Tibial artery (tissue), 4 donors: ENCODE data around the gene STRA6.

Source experiments
- DNase-seq, 2 donors: peaks; one replicate each; pipeline ENCODE4 v3.0.0-alpha.2; 2019
- H3K27ac ChIP-seq, 2 donors: fragments of 200-600 bp; sonication (generic) in 1 of 2; 1 replicate in 1 of 2; 2 replicates in 1 of 2; pipeline ENCODE4 v1.5.1; 2018 to 2019; ENCODE audit warnings: mild to moderate bottlenecking in 1 of 2
- H3K27me3 ChIP-seq, 2 donors: fragments of 200-600 bp; sonication (generic) in 1 of 2; one replicate each; pipeline versions ENCODE4 v1.5.1 to v1.6.0; 2016 to 2019
- H3K36me3 ChIP-seq, 3 donors: fragments of 200-600 bp; sonication (generic) in 2 of 3; one replicate each; pipeline ENCODE4 v1.5.1; 2016 to 2019; ENCODE audit warnings: mild to moderate bottlenecking in 2 of 3
- H3K4me1 ChIP-seq, 4 donors: fragments of 200-600 bp; sonication (generic) in 2 of 4; 1 replicate in 3 of 4; 2 replicates in 1 of 4; pipeline ENCODE4 v1.5.1; 2016 to 2019
- H3K4me3 ChIP-seq, 2 donors: fragments of 200-600 bp; sonication (generic) in 1 of 2; 1 replicate in 1 of 2; 2 replicates in 1 of 2; pipeline ENCODE4 v1.5.1; 2018 to 2019; ENCODE audit warnings: mild to moderate bottlenecking in 2 of 2
- H3K9me3 ChIP-seq, 3 donors: fragments of 200-600 bp; sonication (generic) in 1 of 3; one replicate each; pipeline ENCODE4 v1.5.1; 2016 to 2019
- intact Hi-C: fragments of 100-400 bp; cut with DNase I; formaldehyde crosslinking; loops from one replicate; pipeline ENCODE4 v1.15.0; 2023; ENCODE audit warnings: low total_unique reads
- TF ChIP-seq, protein P1 (sequence below), 2 experiments: fragments of 200-600 bp in 1 of 2; fragments of 450-650 bp in 1 of 2; IDR thresholded peaks; one replicate each; pipeline ENCODE4 v1.5.1; 2017 to 2019; ENCODE audit warnings: antibody characterized with exemption in 2 of 2, mild to moderate bottlenecking in 1 of 2, moderate library complexity in 1 of 2

The STRA6 gene

DNA sequence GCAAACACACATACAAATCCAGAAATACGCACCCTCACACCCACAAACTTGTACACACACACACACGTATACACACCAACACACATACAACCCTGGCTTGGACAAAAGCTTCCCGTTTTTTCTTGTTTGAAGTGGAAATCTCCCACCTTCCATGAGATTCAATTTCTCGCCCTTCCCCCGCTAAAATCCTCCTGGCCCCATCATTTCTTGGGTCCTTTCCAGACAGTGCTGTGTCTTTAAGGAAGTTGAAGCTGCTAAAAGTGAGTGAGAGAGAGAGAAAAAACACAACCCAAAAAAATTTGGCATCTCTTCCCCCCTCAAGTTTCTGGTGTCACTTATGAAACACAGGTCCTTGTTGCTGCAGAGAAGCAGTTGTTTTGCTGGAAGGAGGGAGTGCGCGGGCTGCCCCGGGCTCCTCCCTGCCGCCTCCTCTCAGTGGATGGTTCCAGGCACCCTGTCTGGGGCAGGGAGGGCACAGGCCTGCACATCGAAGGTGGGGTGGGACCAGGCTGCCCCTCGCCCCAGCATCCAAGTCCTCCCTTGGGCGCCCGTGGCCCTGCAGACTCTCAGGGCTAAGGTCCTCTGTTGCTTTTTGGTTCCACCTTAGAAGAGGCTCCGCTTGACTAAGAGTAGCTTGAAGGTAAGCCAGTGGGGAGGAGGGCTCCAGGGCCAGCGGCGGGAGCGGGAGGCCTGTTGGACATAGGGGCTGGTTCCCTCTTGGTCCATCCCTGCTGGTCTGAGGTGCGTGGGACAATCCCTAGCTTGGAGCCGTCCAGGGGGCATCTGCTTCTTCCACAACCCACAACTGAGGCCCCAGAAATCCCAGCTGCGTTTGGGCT lies 29.0 kb downstream of the STRA6 start, which contains the start of gene ISLR:
TSS of gene ISLR (plus strand) at position 331 of the 839 bp plus-strand sequence. CDS start 1,149 bp downstream, outside the sequence.
- H3K4me1 ChIP-seq, result peaks cover 3 to 79% (median 72%) of the 10 kb centered on the region in 4 donors
- DNase-seq, result peak; percentile 70 to 87
- intact Hi-C loops, result no loop called here
- no peaks in the 10 kb centered on the region for H3K27me3 ChIP-seq
- peaks cover 0 to 15% (median 7%) of the 10 kb centered on the region in 3 donors for H3K36me3 ChIP-seq
- TF ChIP-seq, protein P1, sequence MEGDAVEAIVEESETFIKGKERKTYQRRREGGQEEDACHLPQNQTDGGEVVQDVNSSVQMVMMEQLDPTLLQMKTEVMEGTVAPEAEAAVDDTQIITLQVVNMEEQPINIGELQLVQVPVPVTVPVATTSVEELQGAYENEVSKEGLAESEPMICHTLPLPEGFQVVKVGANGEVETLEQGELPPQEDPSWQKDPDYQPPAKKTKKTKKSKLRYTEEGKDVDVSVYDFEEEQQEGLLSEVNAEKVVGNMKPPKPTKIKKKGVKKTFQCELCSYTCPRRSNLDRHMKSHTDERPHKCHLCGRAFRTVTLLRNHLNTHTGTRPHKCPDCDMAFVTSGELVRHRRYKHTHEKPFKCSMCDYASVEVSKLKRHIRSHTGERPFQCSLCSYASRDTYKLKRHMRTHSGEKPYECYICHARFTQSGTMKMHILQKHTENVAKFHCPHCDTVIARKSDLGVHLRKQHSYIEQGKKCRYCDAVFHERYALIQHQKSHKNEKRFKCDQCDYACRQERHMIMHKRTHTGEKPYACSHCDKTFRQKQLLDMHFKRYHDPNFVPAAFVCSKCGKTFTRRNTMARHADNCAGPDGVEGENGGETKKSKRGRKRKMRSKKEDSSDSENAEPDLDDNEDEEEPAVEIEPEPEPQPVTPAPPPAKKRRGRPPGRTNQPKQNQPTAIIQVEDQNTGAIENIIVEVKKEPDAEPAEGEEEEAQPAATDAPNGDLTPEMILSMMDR (IDR thresholded peaks at IDR 0.05), result no peak
- H3K4me3 ChIP-seq, result peak within 1 kb of the TSS; percentile 47 to 56
- H3K9me3 ChIP-seq, result no peaks in the 10 kb centered on the region
- peak within 1 kb of the TSS; percentile 79 to 92 for H3K27ac ChIP-seq

DNA sequence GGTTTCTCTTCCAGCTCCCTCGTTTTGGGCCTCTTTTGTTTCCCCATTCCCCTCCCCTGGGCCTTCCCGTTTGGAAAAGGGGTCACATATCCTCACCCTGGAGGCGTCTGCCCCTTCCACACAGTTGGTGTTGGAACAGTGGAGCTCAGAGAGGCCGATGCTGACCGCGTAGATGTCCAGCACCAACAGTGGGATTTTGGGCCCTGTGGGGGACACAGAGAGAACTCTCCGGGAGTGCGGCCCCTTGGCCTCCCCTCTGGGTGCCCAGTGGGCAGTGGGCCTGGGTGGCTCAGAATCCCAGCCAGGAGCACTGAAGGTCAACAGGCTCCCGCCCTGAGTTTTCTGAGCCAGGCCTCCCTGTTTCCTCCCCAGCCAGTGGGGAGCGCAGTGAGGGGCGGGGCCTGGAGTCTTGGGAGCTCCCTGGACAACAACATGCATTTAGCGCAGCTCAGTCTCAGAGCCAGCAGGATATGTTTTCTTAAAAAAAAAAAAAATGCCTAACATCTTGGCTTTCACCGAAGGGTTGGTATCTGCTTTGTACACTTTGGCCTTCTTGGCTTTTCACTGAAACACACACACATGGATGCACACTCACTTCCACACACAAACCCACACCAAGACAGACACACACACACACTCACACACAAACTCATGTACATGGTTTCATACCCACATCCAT lies 29.7 kb downstream of the STRA6 start:
- peak overlapping the region; percentile 79 to 92 for H3K27ac ChIP-seq
- no peaks in the 10 kb centered on the region for H3K9me3 ChIP-seq
- DNase-seq, result peak; percentile 84 to 93
- H3K4me3 ChIP-seq, result peak overlapping the region; percentile 47 to 56
- TF ChIP-seq, protein P1 (IDR thresholded peaks at IDR 0.05), result no peak
- H3K4me1 ChIP-seq, result peaks cover 3 to 75% (median 69%) of the 10 kb centered on the region in 4 donors
- H3K27me3 ChIP-seq, result no peaks in the 10 kb centered on the region
- intact Hi-C loops, result no loop called here
- H3K36me3 ChIP-seq, result peaks cover 0 to 15% (median 7%) of the 10 kb centered on the region in 3 donors

DNA sequence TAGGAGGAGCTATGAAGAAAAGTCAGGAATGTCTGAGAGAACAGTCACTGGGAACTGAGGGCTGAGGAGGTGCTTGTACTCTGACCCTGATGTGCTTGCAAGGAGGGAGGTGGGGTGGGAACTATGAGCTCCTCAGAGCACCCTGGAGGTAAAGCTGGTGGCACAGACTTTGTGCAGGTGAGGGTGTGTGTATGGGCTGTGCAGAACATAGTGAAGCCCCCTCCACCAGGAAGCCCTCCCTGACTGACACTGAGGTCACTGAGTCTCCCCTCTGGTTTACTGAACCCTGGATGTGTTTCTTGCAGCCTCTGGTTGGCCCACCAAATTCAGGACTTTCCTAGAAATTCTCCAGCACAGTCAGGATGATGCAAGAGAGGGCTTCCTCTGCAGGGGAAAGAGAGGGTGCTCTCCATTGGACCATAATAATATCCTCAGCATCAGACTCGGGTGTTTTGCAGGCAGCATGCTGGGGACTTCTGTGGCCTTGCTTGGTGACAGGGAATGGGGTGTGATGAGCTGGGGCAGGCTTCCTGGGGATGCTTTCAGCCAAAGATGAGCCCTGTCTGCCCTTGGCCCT lies 30.5 kb downstream of the STRA6 start:
- H3K4me3 ChIP-seq, result no peak overlapping the region
- H3K9me3 ChIP-seq, result no peaks in the 10 kb centered on the region
- peaks cover 0 to 14% (median 7%) of the 10 kb centered on the region in 3 donors for H3K36me3 ChIP-seq
- peaks cover 3 to 67% (median 61%) of the 10 kb centered on the region in 4 donors for H3K4me1 ChIP-seq
- H3K27me3 ChIP-seq, result no peaks in the 10 kb centered on the region
- DNase-seq, result no peak
- TF ChIP-seq, protein P1 (IDR thresholded peaks at IDR 0.05), result no peak
- peak overlapping the region; percentile 79 to 92 for H3K27ac ChIP-seq
- intact Hi-C loops, result no loop called here

DNA sequence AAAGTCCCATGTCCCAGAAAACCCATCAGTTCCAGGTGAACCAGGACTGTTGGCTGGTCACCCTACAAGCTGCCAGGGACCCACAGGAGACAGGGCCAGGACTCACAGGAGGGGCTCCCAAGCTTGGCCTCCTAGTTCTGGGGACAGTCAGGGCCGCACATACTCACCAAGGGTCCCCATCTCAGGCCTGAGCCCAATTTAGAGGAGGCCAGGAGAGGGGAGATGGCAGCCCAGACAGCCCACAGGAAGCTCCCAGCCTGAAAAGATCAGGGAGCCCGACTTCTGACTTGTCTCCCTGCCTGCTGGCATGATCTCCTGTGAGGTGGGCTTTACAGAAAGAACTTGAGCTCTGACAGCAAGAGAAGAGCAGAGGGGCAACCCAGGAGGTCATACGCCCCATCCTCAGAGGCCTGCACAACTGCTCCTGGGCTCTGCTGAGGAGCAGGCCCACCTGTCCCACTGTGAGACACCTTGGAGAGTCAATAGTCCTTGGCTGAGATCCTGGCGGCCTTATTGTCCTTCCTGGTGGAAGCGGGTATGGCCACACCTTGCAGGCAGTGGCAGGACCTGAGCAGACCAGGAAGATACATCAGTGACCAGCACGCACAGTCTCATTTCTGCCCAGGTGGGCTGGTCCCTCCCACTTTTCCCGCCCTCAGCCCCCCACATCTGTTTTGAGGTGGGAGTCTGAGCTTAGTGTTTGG lies 31.6 kb downstream of the STRA6 start:
- TF ChIP-seq, protein P1 (IDR thresholded peaks at IDR 0.05), result no peak
- Histone ChIP-seq H3K9me3 (no peaks in the 10 kb centered on the region), H3K27me3 (no peaks in the 10 kb centered on the region), H3K4me3 (no peak overlapping the region), H3K4me1 (peaks cover 3 to 57% (median 51%) of the 10 kb centered on the region in 4 donors), H3K36me3 (peaks cover 0 to 9% (median 7%) of the 10 kb centered on the region in 3 donors), H3K27ac (no peak overlapping the region)
- intact Hi-C loops, result no loop called here
- DNase-seq, result no peak
